CD14-positive monocyte (primary cell): ENCODE results near the gene SCAMP3. TPM values are rescaled to one million over a fixed set of nuclear protein-coding genes. Genes with fewer than 3 reads are reported as not detected.
A peak's percentile ranks its signal among the peaks of the same experiment; 100 is the strongest.

ENCODE experiments used
- DNase-seq, 3 donors: peaks; one replicate each; pipeline ENCODE4 v3.0.0-alpha.2; 2011 to 2022
- H2AFZ ChIP-seq: 2 replicates; pipeline ENCODE4 v1.6.0; 2012; ENCODE audit warnings: mild to moderate bottlenecking, low read depth, low read length, inconsistent platforms; ENCODE audit not compliant: insufficient read depth, poor library complexity, severe bottlenecking
- H3K27ac ChIP-seq, 2 donors: 1 replicate in 1 of 2; 2 replicates in 1 of 2; pipeline ENCODE4 v1.5.1; 2012 to 2013; ENCODE audit warnings: low read length in 2 of 2, control low read depth in 1 of 2, inconsistent platforms in 1 of 2, low read depth in 1 of 2, mild to moderate bottlenecking in 1 of 2
- H3K27me3 ChIP-seq, 2 donors: one replicate each; pipeline versions ENCODE4 v1.6.0 to v1.6.1; 2011 to 2013; ENCODE audit warnings: low read length in 2 of 2; ENCODE audit not compliant: control insufficient read depth in 2 of 2, insufficient read depth in 2 of 2
- H3K36me3 ChIP-seq, 2 donors: replicated peaks in 1 of 2; 1 replicate in 1 of 2; 2 replicates in 1 of 2; pipeline versions ENCODE4 v1.5.1 to v1.6.1; 2012 to 2013; ENCODE audit warnings: low read length in 2 of 2, control low read depth in 1 of 2, inconsistent platforms in 1 of 2, mild to moderate bottlenecking in 1 of 2; ENCODE audit not compliant: insufficient read depth in 2 of 2, control insufficient read depth in 1 of 2
- H3K4me1 ChIP-seq, 2 donors: 1 replicate in 1 of 2; 2 replicates in 1 of 2; pipeline versions ENCODE4 v1.5.1 to v1.6.1; 2012 to 2013; ENCODE audit warnings: low read length in 2 of 2, control low read depth in 1 of 2, inconsistent platforms in 1 of 2, mild to moderate bottlenecking in 1 of 2, moderate library complexity in 1 of 2; ENCODE audit not compliant: insufficient read depth in 2 of 2, control insufficient read depth in 1 of 2
- H3K4me2 ChIP-seq: replicated peaks from 2 replicates; pipeline ENCODE3; 2012; ENCODE audit warnings: low read length, moderate library complexity, mild to moderate bottlenecking; ENCODE audit not compliant: poor library complexity, severe bottlenecking; ENCODE audit errors: extremely low read depth
- H3K4me3 ChIP-seq, 3 experiments: fragments of 200-600 bp in 1 of 3; sonication (generic) in 1 of 3; replicated peaks in 1 of 3; 1 replicate in 2 of 3; 2 replicates in 1 of 3; pipeline ENCODE4 v1.5.1; 2011 to 2013; ENCODE audit warnings: low read length in 3 of 3, mild to moderate bottlenecking in 3 of 3, control low read depth in 2 of 3, low read depth in 2 of 3, inconsistent platforms in 1 of 3, moderate library complexity in 1 of 3
- H3K79me2 ChIP-seq: 2 replicates; pipeline ENCODE4 v1.6.0; 2012; ENCODE audit warnings: mild to moderate bottlenecking, control low read depth, inconsistent platforms, low read length, moderate library complexity; ENCODE audit not compliant: insufficient read depth
- H3K9ac ChIP-seq: 2 replicates; pipeline ENCODE4 v1.6.0; 2017; ENCODE audit warnings: low read length, mild to moderate bottlenecking; ENCODE audit not compliant: insufficient read depth, poor library complexity, severe bottlenecking
- H3K9me3 ChIP-seq, 2 donors: replicated peaks in 1 of 2; 1 replicate in 1 of 2; 2 replicates in 1 of 2; pipeline versions ENCODE4 v1.5.1 to v1.6.1; 2012 to 2013; ENCODE audit warnings: low read length in 2 of 2, control low read depth in 1 of 2; ENCODE audit not compliant: control insufficient read depth in 1 of 2, insufficient read depth in 1 of 2
- H4K20me1 ChIP-seq: 2 replicates; pipeline ENCODE4 v1.6.0; 2012; ENCODE audit warnings: mild to moderate bottlenecking, low read length, control low read depth, moderate library complexity; ENCODE audit not compliant: insufficient read depth
- H3K27ac Mint-ChIP-seq, 7 donors: one replicate each; pipeline ENCODE4 v1.8.0; 2020; ENCODE audit warnings: mild to moderate bottlenecking in 7 of 7, mixed read lengths in 7 of 7, moderate library complexity in 6 of 7, inconsistent platforms in 2 of 7
- H3K27me3 Mint-ChIP-seq, 3 donors: one replicate each; pipeline ENCODE4 v1.8.0; 2021 to 2022; ENCODE audit warnings: low read depth in 3 of 3, mild to moderate bottlenecking in 3 of 3, mixed read lengths in 3 of 3, moderate library complexity in 3 of 3, inconsistent platforms in 1 of 3
- H3K36me3 Mint-ChIP-seq, 2 donors: one replicate each; pipeline ENCODE4 v1.8.0; 2020; ENCODE audit warnings: mixed read lengths in 2 of 2, inconsistent platforms in 1 of 2, mild to moderate bottlenecking in 1 of 2
- H3K4me1 Mint-ChIP-seq: one replicate; pipeline ENCODE4 v1.8.0; 2020; ENCODE audit warnings: mild to moderate bottlenecking, mixed read lengths
- H3K4me3 Mint-ChIP-seq, 2 donors: one replicate each; pipeline ENCODE4 v1.8.0; 2020; ENCODE audit warnings: mild to moderate bottlenecking in 2 of 2, mixed read lengths in 2 of 2, moderate library complexity in 1 of 2
- H3K9me3 Mint-ChIP-seq, 7 donors: one replicate each; pipeline ENCODE4 v1.8.0; 2020 to 2022; ENCODE audit warnings: mixed read lengths in 7 of 7, mild to moderate bottlenecking in 6 of 7, moderate library complexity in 6 of 7, inconsistent platforms in 2 of 7
- WGBS: methylation state at CpG from one replicate; pipeline ENCODE4 v1.1.5; 2013; ENCODE audit warnings: missing lambda C conversion rate; ENCODE audit not compliant: insufficient coverage; 5-methylcytosine and 5-hydroxymethylcytosine counted together
- intact Hi-C, 2 donors: fragments of 100-400 bp; cut with micrococcal nuclease; formaldehyde crosslinking; loops; one replicate each; pipeline versions ENCODE4 v1.15.0 to v1.15.1; 2023
- polyA plus RNA-seq, 3 donors: library from polyadenylated mRNA; depleted of rRNA in 1 of 3; unstranded in 2 of 3; stranded (reverse) in 1 of 3; fragments of 300-500 nt in 2 of 3; fragments of >200 nt in 1 of 3; fragmentation: Illumina TruSeq in 2 of 3; gene quantifications; 1 replicate in 2 of 3; 2 replicates in 1 of 3; pipeline ENCODE4 v1.2.3, GENCODE V29; 2012 to 2021
- TF ChIP-seq, protein P1 (sequence below): fragments of 200-600 bp; IDR thresholded peaks from one replicate; pipeline ENCODE4 v1.8.0; 2022; ENCODE audit warnings: antibody characterized with exemption, mild to moderate bottlenecking

Gene SCAMP3
- polyA plus RNA-seq, 3 donors: 54.9 to 69.8 (median 64.9) TPM

DNA sequence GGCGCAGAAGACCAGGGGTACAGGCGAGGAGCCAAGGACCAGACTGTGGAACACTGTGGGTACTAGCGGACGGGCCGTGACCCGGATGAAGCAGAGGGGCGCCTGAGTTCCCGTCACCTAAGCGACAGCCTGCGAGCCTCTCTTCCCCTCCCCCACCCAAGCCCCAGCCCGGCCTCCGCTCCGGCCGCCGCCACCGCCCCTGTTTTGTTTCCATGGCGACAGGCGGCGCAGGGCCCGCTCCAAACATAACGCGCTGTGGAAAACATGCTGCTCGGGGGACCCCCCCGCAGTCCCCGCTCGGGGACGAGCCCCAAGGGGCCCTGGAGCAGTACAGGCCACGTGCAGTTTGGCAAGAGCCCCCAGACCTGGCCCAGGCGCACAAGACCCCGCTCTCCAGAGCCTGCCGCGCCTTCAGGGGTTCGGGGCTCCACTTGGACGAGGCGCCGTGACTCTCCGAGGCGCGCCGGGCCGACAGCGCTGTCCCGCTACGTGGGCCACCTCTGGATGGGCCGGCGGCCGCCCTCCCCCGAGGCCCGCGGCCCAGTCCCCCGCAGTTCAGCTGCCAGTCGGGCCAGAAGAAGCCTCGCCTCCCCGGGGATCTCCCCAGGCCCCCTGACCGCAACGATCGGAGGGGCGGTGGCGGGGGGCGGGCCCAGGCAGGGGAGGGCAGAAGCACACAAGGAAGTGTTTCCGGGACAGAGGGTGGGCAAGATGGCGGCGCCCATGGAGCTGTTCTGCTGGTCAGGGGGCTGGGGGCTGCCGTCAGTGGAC is 53.4 kb downstream of the SCAMP3 start, which contains the start of gene MTX1:
MTX1 (plus strand) TSS at position 155 of the 771 bp plus-strand sequence; CDS start at position 265, 110 bp downstream.
- H3K79me2 ChIP-seq: peaks cover 24% of the 10 kb centered on the region
- WGBS: under 1% methylated on average over 56 of the region's 64 CpGs
- H3K9me3 ChIP-seq: no peaks in the 10 kb centered on the region
- peaks cover 14 to 23% of the 10 kb centered on the region in 2 donors for H3K36me3 Mint-ChIP-seq
- H3K4me3 Mint-ChIP-seq: peak within 1 kb of the TSS; percentile 83 to 89
- peaks cover 47% of the 10 kb centered on the region for H3K4me1 Mint-ChIP-seq
- H3K9ac ChIP-seq: peak within 1 kb of the TSS; percentile 99
- intact Hi-C loops: loop anchor here (5.0 kb wide), 2 partner anchors 34 to 99 kb away; partner anchors contain the start of gene FDPS (in 1 of the 2)
- peaks cover 0 to 1% (median 0%) of the 10 kb centered on the region in 7 donors for H3K9me3 Mint-ChIP-seq
- TF ChIP-seq, protein P1, sequence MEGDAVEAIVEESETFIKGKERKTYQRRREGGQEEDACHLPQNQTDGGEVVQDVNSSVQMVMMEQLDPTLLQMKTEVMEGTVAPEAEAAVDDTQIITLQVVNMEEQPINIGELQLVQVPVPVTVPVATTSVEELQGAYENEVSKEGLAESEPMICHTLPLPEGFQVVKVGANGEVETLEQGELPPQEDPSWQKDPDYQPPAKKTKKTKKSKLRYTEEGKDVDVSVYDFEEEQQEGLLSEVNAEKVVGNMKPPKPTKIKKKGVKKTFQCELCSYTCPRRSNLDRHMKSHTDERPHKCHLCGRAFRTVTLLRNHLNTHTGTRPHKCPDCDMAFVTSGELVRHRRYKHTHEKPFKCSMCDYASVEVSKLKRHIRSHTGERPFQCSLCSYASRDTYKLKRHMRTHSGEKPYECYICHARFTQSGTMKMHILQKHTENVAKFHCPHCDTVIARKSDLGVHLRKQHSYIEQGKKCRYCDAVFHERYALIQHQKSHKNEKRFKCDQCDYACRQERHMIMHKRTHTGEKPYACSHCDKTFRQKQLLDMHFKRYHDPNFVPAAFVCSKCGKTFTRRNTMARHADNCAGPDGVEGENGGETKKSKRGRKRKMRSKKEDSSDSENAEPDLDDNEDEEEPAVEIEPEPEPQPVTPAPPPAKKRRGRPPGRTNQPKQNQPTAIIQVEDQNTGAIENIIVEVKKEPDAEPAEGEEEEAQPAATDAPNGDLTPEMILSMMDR: no peak
- H3K4me2 ChIP-seq: peak within 1 kb of the TSS; percentile 93
- peak within 1 kb of the TSS; percentile 90 to 94 (median 92) for H3K4me3 ChIP-seq
- peak within 1 kb of the TSS; percentile 98 to 100 for H3K27ac ChIP-seq
- H4K20me1 ChIP-seq: no peaks in the 10 kb centered on the region
- H3K27ac Mint-ChIP-seq: peak within 1 kb of the TSS; percentile 97 to 100 (median 99)
- H3K27me3 ChIP-seq: no peaks in the 10 kb centered on the region
- H3K4me1 ChIP-seq: peaks cover 52 to 55% of the 10 kb centered on the region in 2 donors
- H3K36me3 ChIP-seq: peaks cover 4 to 6% of the 10 kb centered on the region in 2 donors
- H3K27me3 Mint-ChIP-seq: no peaks in the 10 kb centered on the region
- DNase-seq: peak; percentile 90 to 93 (median 92)
- H2AFZ ChIP-seq: peak within 1 kb of the TSS; percentile 75

DNA sequence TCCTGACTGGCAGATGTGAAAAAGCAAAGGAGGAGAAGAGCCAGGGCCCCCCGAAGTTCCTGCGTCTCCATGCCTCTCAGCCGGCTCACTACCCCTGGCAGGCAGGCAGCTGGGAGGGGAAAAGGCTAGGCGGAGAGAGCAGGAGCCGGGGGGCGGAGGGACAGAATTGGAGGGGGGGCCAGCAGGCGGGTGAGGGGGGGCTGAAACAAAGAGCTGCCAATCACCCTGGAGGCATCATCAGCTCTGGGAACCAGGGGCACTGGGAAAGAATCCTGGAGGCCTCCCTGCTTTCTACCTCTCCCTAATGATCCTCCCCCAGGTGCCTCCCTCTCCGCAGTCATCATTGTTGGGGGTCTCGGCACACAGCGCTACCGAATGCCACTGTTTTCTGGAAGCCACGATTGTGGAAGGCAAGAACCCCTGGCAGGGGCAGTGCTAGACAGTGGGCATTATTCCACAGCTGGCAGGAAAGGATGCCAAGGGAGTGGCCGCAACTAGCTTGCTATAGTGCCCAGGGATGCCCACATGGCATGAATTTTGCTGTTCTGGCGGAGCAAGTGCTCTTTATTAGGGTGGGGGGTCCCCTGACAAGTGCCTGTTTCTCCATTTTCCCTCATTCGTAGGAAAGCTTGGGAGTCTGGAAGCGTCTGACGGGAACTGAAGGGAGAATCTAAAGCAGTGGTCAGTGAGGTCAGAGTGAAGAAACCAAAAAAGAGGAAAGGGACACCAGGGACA is 54.2 kb downstream of the SCAMP3 start, which contains the start of gene THBS3:
THBS3 (minus strand) TSS at position 92 of the 735 bp plus-strand sequence; CDS start at position 71, 21 bp downstream.
- intact Hi-C loops: loop anchor here (1.0 to 5.0 kb wide), 4 partner anchors 18 to 99 kb away; partner anchors contain the start of gene FDPS (in 1 of the 2)
- Mint-ChIP-seq H3K9me3 (peaks cover 0 to 1% (median 0%) of the 10 kb centered on the region in 7 donors), H3K4me3 (peak within 1 kb of the TSS; percentile 83 to 89), H3K27me3 (no peaks in the 10 kb centered on the region), H3K27ac (peak within 1 kb of the TSS; percentile 97 to 100 (median 99)), H3K36me3 (peaks cover 14 to 23% of the 10 kb centered on the region in 2 donors), H3K4me1 (peaks cover 47% of the 10 kb centered on the region)
- Histone ChIP-seq H4K20me1 (no peaks in the 10 kb centered on the region), H3K27me3 (no peaks in the 10 kb centered on the region), H3K4me1 (peaks cover 52 to 55% of the 10 kb centered on the region in 2 donors), H3K36me3 (peaks cover 4 to 6% of the 10 kb centered on the region in 2 donors), H3K9me3 (no peaks in the 10 kb centered on the region), H3K4me3 (peak within 1 kb of the TSS; percentile 90 to 94 (median 92)), H3K27ac (peak within 1 kb of the TSS; percentile 98 to 100), H3K79me2 (peaks cover 24% of the 10 kb centered on the region), H3K9ac (peak within 1 kb of the TSS; percentile 99), H2AFZ (peak within 1 kb of the TSS; percentile 75), H3K4me2 (peak within 1 kb of the TSS; percentile 93)
- WGBS: 15% methylated on average over 13 of the region's 17 CpGs
- TF ChIP-seq, protein P1: no peak
- DNase-seq: no peak
